CD14-positive monocyte (primary cell): ENCODE results near the gene AFF3. TPM values are rescaled to one million over a fixed set of nuclear protein-coding genes. Genes with fewer than 3 reads are reported as not detected.

ENCODE experiments used
- DNase-seq, 3 donors: peaks; one replicate each; pipeline ENCODE4 v3.0.0-alpha.2; 2011 to 2022
- H2AFZ ChIP-seq: 2 replicates; pipeline ENCODE4 v1.6.0; 2012; ENCODE audit warnings: mild to moderate bottlenecking, low read depth, low read length, inconsistent platforms; ENCODE audit not compliant: insufficient read depth, poor library complexity, severe bottlenecking
- H3K27ac ChIP-seq, 2 donors: 1 replicate in 1 of 2; 2 replicates in 1 of 2; pipeline ENCODE4 v1.5.1; 2012 to 2013; ENCODE audit warnings: low read length in 2 of 2, control low read depth in 1 of 2, inconsistent platforms in 1 of 2, low read depth in 1 of 2, mild to moderate bottlenecking in 1 of 2
- H3K27me3 ChIP-seq, 2 donors: one replicate each; pipeline versions ENCODE4 v1.6.0 to v1.6.1; 2011 to 2013; ENCODE audit warnings: low read length in 2 of 2; ENCODE audit not compliant: control insufficient read depth in 2 of 2, insufficient read depth in 2 of 2
- H3K36me3 ChIP-seq, 2 donors: replicated peaks in 1 of 2; 1 replicate in 1 of 2; 2 replicates in 1 of 2; pipeline versions ENCODE4 v1.5.1 to v1.6.1; 2012 to 2013; ENCODE audit warnings: low read length in 2 of 2, control low read depth in 1 of 2, inconsistent platforms in 1 of 2, mild to moderate bottlenecking in 1 of 2; ENCODE audit not compliant: insufficient read depth in 2 of 2, control insufficient read depth in 1 of 2
- H3K4me1 ChIP-seq, 2 donors: 1 replicate in 1 of 2; 2 replicates in 1 of 2; pipeline versions ENCODE4 v1.5.1 to v1.6.1; 2012 to 2013; ENCODE audit warnings: low read length in 2 of 2, control low read depth in 1 of 2, inconsistent platforms in 1 of 2, mild to moderate bottlenecking in 1 of 2, moderate library complexity in 1 of 2; ENCODE audit not compliant: insufficient read depth in 2 of 2, control insufficient read depth in 1 of 2
- H3K4me2 ChIP-seq: replicated peaks from 2 replicates; pipeline ENCODE3; 2012; ENCODE audit warnings: low read length, moderate library complexity, mild to moderate bottlenecking; ENCODE audit not compliant: poor library complexity, severe bottlenecking; ENCODE audit errors: extremely low read depth
- H3K4me3 ChIP-seq, 3 experiments: fragments of 200-600 bp in 1 of 3; sonication (generic) in 1 of 3; replicated peaks in 1 of 3; 1 replicate in 2 of 3; 2 replicates in 1 of 3; pipeline ENCODE4 v1.5.1; 2011 to 2013; ENCODE audit warnings: low read length in 3 of 3, mild to moderate bottlenecking in 3 of 3, control low read depth in 2 of 3, low read depth in 2 of 3, inconsistent platforms in 1 of 3, moderate library complexity in 1 of 3
- H3K79me2 ChIP-seq: 2 replicates; pipeline ENCODE4 v1.6.0; 2012; ENCODE audit warnings: mild to moderate bottlenecking, control low read depth, inconsistent platforms, low read length, moderate library complexity; ENCODE audit not compliant: insufficient read depth
- H3K9ac ChIP-seq: 2 replicates; pipeline ENCODE4 v1.6.0; 2017; ENCODE audit warnings: low read length, mild to moderate bottlenecking; ENCODE audit not compliant: insufficient read depth, poor library complexity, severe bottlenecking
- H3K9me3 ChIP-seq, 2 donors: replicated peaks in 1 of 2; 1 replicate in 1 of 2; 2 replicates in 1 of 2; pipeline versions ENCODE4 v1.5.1 to v1.6.1; 2012 to 2013; ENCODE audit warnings: low read length in 2 of 2, control low read depth in 1 of 2; ENCODE audit not compliant: control insufficient read depth in 1 of 2, insufficient read depth in 1 of 2
- H4K20me1 ChIP-seq: 2 replicates; pipeline ENCODE4 v1.6.0; 2012; ENCODE audit warnings: mild to moderate bottlenecking, low read length, control low read depth, moderate library complexity; ENCODE audit not compliant: insufficient read depth
- H3K27ac Mint-ChIP-seq, 7 donors: one replicate each; pipeline ENCODE4 v1.8.0; 2020; ENCODE audit warnings: mild to moderate bottlenecking in 7 of 7, mixed read lengths in 7 of 7, moderate library complexity in 6 of 7, inconsistent platforms in 2 of 7
- H3K27me3 Mint-ChIP-seq, 3 donors: one replicate each; pipeline ENCODE4 v1.8.0; 2021 to 2022; ENCODE audit warnings: low read depth in 3 of 3, mild to moderate bottlenecking in 3 of 3, mixed read lengths in 3 of 3, moderate library complexity in 3 of 3, inconsistent platforms in 1 of 3
- H3K36me3 Mint-ChIP-seq, 2 donors: one replicate each; pipeline ENCODE4 v1.8.0; 2020; ENCODE audit warnings: mixed read lengths in 2 of 2, inconsistent platforms in 1 of 2, mild to moderate bottlenecking in 1 of 2
- H3K4me1 Mint-ChIP-seq: one replicate; pipeline ENCODE4 v1.8.0; 2020; ENCODE audit warnings: mild to moderate bottlenecking, mixed read lengths
- H3K4me3 Mint-ChIP-seq, 2 donors: one replicate each; pipeline ENCODE4 v1.8.0; 2020; ENCODE audit warnings: mild to moderate bottlenecking in 2 of 2, mixed read lengths in 2 of 2, moderate library complexity in 1 of 2
- H3K9me3 Mint-ChIP-seq, 7 donors: one replicate each; pipeline ENCODE4 v1.8.0; 2020 to 2022; ENCODE audit warnings: mixed read lengths in 7 of 7, mild to moderate bottlenecking in 6 of 7, moderate library complexity in 6 of 7, inconsistent platforms in 2 of 7
- CTCF ChIP-seq: fragments of 200-600 bp; IDR thresholded peaks from one replicate; pipeline ENCODE4 v1.8.0; 2022; ENCODE audit warnings: antibody characterized with exemption, mild to moderate bottlenecking
- WGBS: methylation state at CpG from one replicate; pipeline ENCODE4 v1.1.5; 2013; ENCODE audit warnings: missing lambda C conversion rate; ENCODE audit not compliant: insufficient coverage; 5-methylcytosine and 5-hydroxymethylcytosine counted together
- intact Hi-C, 2 donors: fragments of 100-400 bp; cut with micrococcal nuclease; formaldehyde crosslinking; loops; one replicate each; pipeline versions ENCODE4 v1.15.0 to v1.15.1; 2023
- polyA plus RNA-seq, 3 donors: library from polyadenylated mRNA; depleted of rRNA in 1 of 3; unstranded in 2 of 3; stranded (reverse) in 1 of 3; fragments of 300-500 nt in 2 of 3; fragments of >200 nt in 1 of 3; fragmentation: Illumina TruSeq in 2 of 3; gene quantifications; 1 replicate in 2 of 3; 2 replicates in 1 of 3; pipeline ENCODE4 v1.2.3, GENCODE V29; 2012 to 2021

The AFF3 gene
- polyA plus RNA-seq, 3 donors, result 0.17 to 4.1 (median 0.49) TPM

GRCh38 chr2:100010606-100011005, 131.8 kb downstream of the AFF3 start:
- H3K9me3 ChIP-seq, result no peaks in the 10 kb centered on the region
- H3K27me3 ChIP-seq, result no peaks in the 10 kb centered on the region
- Mint-ChIP-seq H3K36me3 (peaks cover 10 to 16% of the 10 kb centered on the region in 2 donors), H3K27ac (peak overlapping the region in 2 of 7 donors; percentile 42 to 64), H3K4me3 (no peak overlapping the region), H3K4me1 (peaks cover 27% of the 10 kb centered on the region), H3K27me3 (no peaks in the 10 kb centered on the region), H3K9me3 (no peaks in the 10 kb centered on the region)
- H2AFZ ChIP-seq, result no peak overlapping the region
- intact Hi-C loops, result no loop called here
- H3K9ac ChIP-seq, result no peak overlapping the region
- no peak for DNase-seq
- H3K4me2 ChIP-seq, result no peak overlapping the region
- H3K36me3 ChIP-seq, result peaks cover 0 to 7% of the 10 kb centered on the region in 2 donors
- 100% methylated on average over 1 of the region's 5 CpGs for WGBS
- H3K27ac ChIP-seq, result peak overlapping the region in 1 of 2 donors; percentile 85
- no peak overlapping the region for H3K4me3 ChIP-seq
- H3K79me2 ChIP-seq, result no peaks in the 10 kb centered on the region
- peaks cover 20 to 23% of the 10 kb centered on the region in 2 donors for H3K4me1 ChIP-seq
- TF ChIP-seq CTCF, result no peak
- H4K20me1 ChIP-seq, result no peaks in the 10 kb centered on the region

GRCh38 chr2:100009743-100010142, 132.6 kb downstream of the AFF3 start:
- Mint-ChIP-seq H3K36me3 (peaks cover 15 to 25% of the 10 kb centered on the region in 2 donors), H3K9me3 (no peaks in the 10 kb centered on the region), H3K4me1 (peaks cover 27% of the 10 kb centered on the region), H3K27me3 (no peaks in the 10 kb centered on the region), H3K4me3 (peak overlapping the region; percentile 67 to 84), H3K27ac (peak overlapping the region; percentile 57 to 95 (median 86))
- TF ChIP-seq CTCF, result no peak
- Histone ChIP-seq H3K4me2 (peak overlapping the region; percentile 76), H4K20me1 (no peaks in the 10 kb centered on the region), H2AFZ (peak overlapping the region; percentile 44), H3K9me3 (no peaks in the 10 kb centered on the region), H3K27me3 (no peaks in the 10 kb centered on the region), H3K27ac (peak overlapping the region; percentile 55 to 85), H3K4me3 (peak overlapping the region; percentile 25 to 73 (median 62)), H3K36me3 (peaks cover 0 to 7% of the 10 kb centered on the region in 2 donors), H3K4me1 (peaks cover 20 to 23% of the 10 kb centered on the region in 2 donors), H3K9ac (peak overlapping the region; percentile 43), H3K79me2 (no peaks in the 10 kb centered on the region)
- WGBS, result 0% methylated on average over 1 of the region's 6 CpGs
- DNase-seq, result peak; percentile 18 to 33 (median 32)
- intact Hi-C loops, result no loop called here
